Activated CD8-positive, alpha-beta memory T cell treated with anti-CD3 and anti-CD28 coated beads, Interleukin-2, amount 50 U/mL, for 1 hour (primary cell): ENCODE results near the gene NAT14.

ENCODE experiments used
- DNase-seq: peaks from one replicate; pipeline ENCODE4 v3.0.0-alpha.2; 2020; ENCODE audit errors: extremely low read depth

Gene NAT14

GRCh38 chr19:55535173-55535964, 50.4 kb downstream of the NAT14 start:
- no peak for DNase-seq

GRCh38 chr19:55535965-55536350, 51.0 kb downstream of the NAT14 start:
- DNase-seq = no peak

DNA sequence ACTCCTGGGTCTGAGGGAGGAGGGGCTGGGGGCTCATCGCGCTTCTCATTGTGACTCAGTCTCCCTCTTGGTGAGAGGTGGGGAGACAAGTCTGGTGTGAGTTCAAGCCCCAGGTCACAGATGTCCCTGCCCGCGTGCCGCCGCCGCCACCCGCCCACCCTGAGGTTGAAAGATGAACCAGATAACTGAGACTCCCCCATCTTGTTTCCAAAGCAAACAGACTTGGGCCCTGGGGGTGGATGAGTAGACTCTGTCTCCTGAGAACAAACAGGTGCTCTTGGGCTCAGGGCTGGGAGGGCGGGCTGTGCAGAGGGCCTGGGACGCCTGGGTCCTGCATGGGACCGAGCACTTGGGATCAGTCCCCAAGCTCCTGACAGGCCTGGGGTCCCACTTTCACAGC, 51.4 kb downstream of the NAT14 start:
- no peak for DNase-seq
